Inferior parietal cortex (tissue), 1 donor: ENCODE data around the gene DOCK8.

Experiments used
- DNase-seq: peaks from one replicate; pipeline ENCODE4 v3.0.0-alpha.2; 2016; ENCODE audit errors: extremely low spot score

DOCK8 gene

GRCh38 chr9:306907-307306, 92.2 kb downstream of the DOCK8 start:
- DNase-seq: no peak

GRCh38 chr9:311841-312240, 97.2 kb downstream of the DOCK8 start:
- no peak for DNase-seq

GRCh38 chr9:312596-313320, 98.1 kb downstream of the DOCK8 start:
- DNase-seq: no peak

- DNase-seq: no peak
Observed at GRCh38 chr9:316382-316965, 101.8 kb downstream of the DOCK8 start.

GRCh38 chr9:318646-319045, 104.0 kb downstream of the DOCK8 start:
- no peak for DNase-seq

- DNase-seq: no peak
Observed at GRCh38 chr9:324971-325370, 110.3 kb downstream of the DOCK8 start.

GRCh38 chr9:326667-327066, 112.0 kb downstream of the DOCK8 start:
- DNase-seq: no peak

DNA sequence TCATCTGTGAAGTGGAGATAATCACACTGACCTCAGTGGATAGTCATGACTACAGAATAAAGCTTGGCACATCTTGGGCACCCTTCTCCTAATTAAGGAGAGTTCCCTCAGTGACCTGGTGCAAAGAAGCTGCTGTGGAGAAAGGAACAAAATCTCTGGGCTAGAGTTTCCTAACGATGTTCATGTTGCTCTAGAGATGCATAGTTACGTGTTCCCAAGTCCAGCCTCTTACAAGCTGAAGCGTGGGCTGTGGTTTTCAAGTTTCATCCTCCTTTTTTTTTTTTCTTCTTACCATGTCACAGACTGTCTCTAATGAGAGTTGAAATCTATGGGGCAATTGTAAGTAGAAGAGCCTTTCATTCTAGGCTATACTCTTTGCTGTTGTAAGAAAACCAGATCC, 113.8 kb downstream of the DOCK8 start:
- no peak for DNase-seq

GRCh38 chr9:331197-331596, 116.5 kb downstream of the DOCK8 start:
- DNase-seq: no peak

DNA sequence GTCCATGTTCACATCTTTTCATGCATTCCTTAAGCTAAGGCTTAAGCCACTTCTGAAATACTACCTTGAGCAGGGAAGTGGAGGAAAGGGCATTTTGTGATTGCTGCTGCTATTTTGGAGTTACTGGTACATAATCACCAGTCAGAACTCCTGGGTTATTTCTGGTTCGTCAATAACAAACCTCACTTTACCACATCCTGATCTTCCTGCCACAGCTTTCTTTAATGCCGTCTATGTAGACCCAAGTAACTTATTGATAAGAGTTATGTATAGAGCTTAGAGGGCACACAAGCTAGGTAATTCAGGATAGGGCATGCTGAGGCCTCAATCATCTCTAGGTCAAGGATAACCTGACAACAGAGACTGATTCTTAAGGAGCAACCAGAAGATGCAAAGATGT, 120.7 kb downstream of the DOCK8 start:
- DNase-seq: no peak

- no peak for DNase-seq
Observed at GRCh38 chr9:336039-336438, 121.4 kb downstream of the DOCK8 start.

- no peak for DNase-seq
Observed at GRCh38 chr9:338602-339001, 123.9 kb downstream of the DOCK8 start.

- DNase-seq: no peak
Observed at GRCh38 chr9:341634-342421, 127.2 kb downstream of the DOCK8 start.

DNA sequence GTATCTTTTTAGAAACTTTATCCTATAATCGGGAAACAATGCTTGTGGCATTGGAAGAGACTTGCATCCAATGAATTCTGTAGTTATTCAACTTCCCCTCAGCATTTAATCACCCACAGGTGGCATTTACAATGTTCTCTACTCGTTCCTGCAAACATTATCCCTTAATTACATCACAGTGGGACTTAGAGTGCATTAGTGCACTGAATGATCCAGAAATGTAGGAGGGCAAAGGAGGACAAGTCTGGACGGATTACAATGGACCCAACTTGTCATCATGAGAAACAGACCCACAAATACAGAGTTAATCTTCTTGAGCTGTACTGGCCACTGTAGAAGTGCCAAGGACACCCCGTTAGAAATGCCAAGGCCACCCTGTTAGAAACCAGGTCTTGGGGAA, 129.1 kb downstream of the DOCK8 start:
- DNase-seq: no peak

DNA sequence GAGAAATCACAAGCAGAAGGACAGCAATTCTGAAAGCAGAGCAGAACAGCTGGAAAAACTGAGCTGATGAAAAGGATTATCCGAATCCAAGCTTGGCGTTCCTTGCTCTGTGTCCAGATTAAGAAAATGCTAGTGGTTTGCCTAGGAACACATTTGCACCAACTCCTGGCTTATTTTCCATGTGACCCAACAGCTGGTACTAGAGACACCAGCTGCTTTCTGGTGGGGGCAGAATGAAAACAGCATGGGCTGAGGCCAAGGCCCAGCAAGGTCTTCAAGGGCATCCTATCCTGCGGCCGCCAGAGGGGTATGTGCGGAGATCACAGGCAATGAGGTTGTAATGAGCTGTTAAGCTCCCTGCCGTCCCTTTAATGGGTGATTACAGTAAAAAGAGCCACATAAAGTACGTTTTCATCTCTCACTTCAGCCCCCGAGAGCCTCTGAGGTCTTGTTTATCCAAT, 131.5 kb downstream of the DOCK8 start:
- no peak for DNase-seq

DNA sequence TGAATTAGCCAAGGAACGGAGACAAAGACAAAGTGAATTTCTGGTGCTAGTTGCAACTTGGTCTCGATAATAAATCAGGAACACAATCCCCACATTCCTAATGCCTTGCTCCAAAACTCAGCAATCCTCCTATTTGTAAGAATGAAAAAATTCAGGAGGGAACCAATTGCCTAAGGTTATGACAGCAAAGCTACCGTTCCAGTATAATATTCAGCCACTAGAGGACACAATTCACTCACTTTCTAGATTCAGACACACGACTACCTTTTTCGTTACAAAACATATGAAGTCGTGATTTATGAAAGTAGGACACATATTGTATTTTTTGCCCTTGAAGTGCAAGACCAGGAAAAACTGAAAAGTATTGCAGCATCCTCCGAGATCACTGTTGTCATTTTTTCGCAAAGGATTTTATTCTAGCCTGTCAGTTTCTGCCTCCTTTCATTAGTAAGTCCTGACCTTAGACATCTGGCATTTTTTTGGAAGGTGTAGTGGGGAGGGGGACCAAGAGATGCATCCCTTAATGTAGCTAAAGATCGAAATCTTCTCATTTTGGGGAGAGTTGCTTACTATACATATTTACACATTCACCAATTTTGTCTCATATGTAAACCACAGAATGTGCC, 133.1 kb downstream of the DOCK8 start:
- peak; percentile 69 for DNase-seq

DNA sequence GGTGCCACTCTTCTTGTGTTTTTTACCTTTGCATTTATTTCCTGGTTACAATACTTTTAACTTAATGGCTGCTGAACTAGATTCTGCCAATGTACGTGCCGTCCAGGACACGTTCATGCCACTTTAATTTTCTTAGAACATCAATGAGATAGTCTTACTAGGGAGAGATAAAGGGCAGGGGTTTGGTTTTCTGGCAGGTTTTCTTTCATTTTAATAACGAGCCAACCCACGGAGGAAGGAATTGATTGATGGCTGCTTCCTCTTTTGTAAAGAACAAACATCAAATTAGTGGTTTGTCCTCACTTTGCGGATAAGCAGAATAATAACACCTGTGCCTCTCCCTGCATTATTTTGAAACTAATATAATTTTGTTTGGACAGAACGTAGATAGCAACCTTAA, 135.7 kb downstream of the DOCK8 start:
- DNase-seq: no peak

- DNase-seq: no peak
Observed at GRCh38 chr9:351916-352315, 137.3 kb downstream of the DOCK8 start.

DNA sequence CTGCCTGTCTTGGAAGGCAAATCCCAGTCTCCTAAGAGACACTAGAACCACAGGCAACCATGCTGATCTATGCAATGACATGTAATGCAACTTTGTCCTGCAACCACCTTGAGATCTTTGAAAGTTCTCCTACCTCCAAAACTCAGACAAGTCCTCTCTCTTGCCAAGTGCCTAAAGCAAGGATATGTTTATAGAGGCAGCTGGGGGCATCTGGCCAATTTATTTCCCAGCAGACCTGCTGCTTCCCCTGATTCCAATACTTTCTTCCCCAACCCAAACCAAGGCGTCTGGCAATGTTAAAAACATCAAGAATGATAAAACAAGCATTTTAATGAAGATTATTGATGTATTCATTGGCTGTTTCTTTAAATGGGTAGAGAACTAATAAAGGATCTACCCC, 138.4 kb downstream of the DOCK8 start:
- DNase-seq: no peak

- no peak for DNase-seq
Observed at GRCh38 chr9:354453-354852, 139.8 kb downstream of the DOCK8 start.

- DNase-seq: no peak
Observed at GRCh38 chr9:357560-357959, 142.9 kb downstream of the DOCK8 start.

- DNase-seq: no peak
Observed at GRCh38 chr9:362561-363273, 148.1 kb downstream of the DOCK8 start.
